Heart left ventricle (tissue), 16 donors: ENCODE results near the gene PHLPP1. TPM values are rescaled to one million over a fixed set of nuclear protein-coding genes. Genes with fewer than 3 reads are reported as not detected.

Experiments used
- ATAC-seq, 4 donors: fragments of 200-7000 bp; cut with Tn5 transposase; one replicate each; pipeline ENCODE4 v1.9.1; 2020 to 2022; ENCODE audit warnings: moderate library complexity in 4 of 4, mild to moderate bottlenecking in 3 of 4, moderate number of reproducible peaks in 1 of 4
- DNase-seq, 5 donors: peaks; one replicate each; pipeline ENCODE4 v3.0.0-alpha.2; 2020
- H3K27ac ChIP-seq, 12 donors: fragments of 200-600 bp; sonication (generic) in 4 of 12; one replicate each; pipeline versions ENCODE4 v1.5.0 to v1.8.0; 2016 to 2022; ENCODE audit warnings: mild to moderate bottlenecking in 2 of 12
- H3K27me3 ChIP-seq, 9 donors: fragments of 200-600 bp; sonication (generic) in 2 of 9; one replicate each; pipeline versions ENCODE4 v1.5.1 to v1.8.0; 2016 to 2022; ENCODE audit warnings: mild to moderate bottlenecking in 3 of 9
- H3K36me3 ChIP-seq, 9 donors: fragments of 200-600 bp; sonication (generic) in 2 of 9; one replicate each; pipeline versions ENCODE4 v1.5.0 to v1.8.0; 2018 to 2022; ENCODE audit warnings: mild to moderate bottlenecking in 2 of 9
- H3K4me1 ChIP-seq, 12 donors: fragments of 200-600 bp; sonication (generic) in 4 of 12; one replicate each; pipeline versions ENCODE4 v1.5.0 to v1.8.0; 2016 to 2022; ENCODE audit warnings: mild to moderate bottlenecking in 3 of 12
- H3K4me3 ChIP-seq, 12 donors: fragments of 200-600 bp; sonication (generic) in 4 of 12; one replicate each; pipeline versions ENCODE4 v1.5.0 to v1.8.0; 2017 to 2022; ENCODE audit warnings: mild to moderate bottlenecking in 9 of 12, moderate library complexity in 4 of 12
- H3K9me3 ChIP-seq, 12 donors: fragments of 200-600 bp; sonication (generic) in 4 of 12; one replicate each; pipeline versions ENCODE4 v1.5.0 to v1.8.0; 2016 to 2022; ENCODE audit warnings: mild to moderate bottlenecking in 1 of 12
- CTCF ChIP-seq, 12 donors: fragments of 200-600 bp; sonication (generic) in 4 of 12; IDR thresholded peaks; one replicate each; pipeline versions ENCODE4 v1.5.0 to v1.8.0; 2018 to 2022; ENCODE audit warnings: antibody characterized with exemption in 12 of 12, mild to moderate bottlenecking in 5 of 12
- POLR2A ChIP-seq, 2 donors: fragments of 450-650 bp; IDR thresholded peaks; one replicate each; pipeline ENCODE4 v1.6.1; 2017; ENCODE audit warnings: antibody characterized with exemption in 2 of 2, mild to moderate bottlenecking in 2 of 2, moderate library complexity in 2 of 2
- WGBS, 4 donors: extraction: QIAGEN DNeasy Blood & Tissue Kit in 2 of 4; methylation state at CpG; one replicate each; pipeline versions ENCODE4 v1.1.5 to v1.1.7; 2013 to 2018; 5-methylcytosine and 5-hydroxymethylcytosine counted together
- intact Hi-C, 10 donors: fragments of 100-400 bp; cut with DNase I; formaldehyde crosslinking; loops; one replicate each; pipeline versions ENCODE4 v1.11.1 to v1.14.2; 2022
- polyA plus RNA-seq, 2 donors: library from polyadenylated mRNA; stranded (reverse); fragments of 200-250 nt; gene quantifications; one replicate each; pipeline ENCODE4 v1.2.3, GENCODE V29; 2013
- total RNA-seq, 9 donors: library from RNA; depleted of rRNA in 2 of 9; stranded (reverse); fragments of >200 nt in 2 of 9; fragmentation: NEBNext Ultra II Directional in 3 of 9; extraction: Animal tissue kit (Norgen Biotek cat#: 25700) in 3 of 9; gene quantifications; one replicate each; pipeline versions ENCODE4 v1.1.0 to v1.2.4, GENCODE V29; 2016 to 2023
- donor health status: ischemic (EF 13 %, LVEDD 7.1; RV severe dilation, severe dysfunction).
- donor health status: healthy with polysubstance abuse.
- donor health status: DM: no; HTN: yes; CAD: no.
- donor health status: DM: no; HTN: no; CAD: no.
- donor health status: ischemic (EF 25% LVEDD 6.9; RV normal size, moderate dysfunction).
- donor health status: ischemic (EF 25% LVEDD 5.7; RV mildly dilated, moderate dysfunction).
- donor health status: healthy.
- donor health status: DM: yes; HTN: yes; CAD: no.
- donor health status: ischemic (EF 35%, LVEDD 5.7; RV mildly dilated, moderate dysfunction).
- donor health status: nonischemic (EF 11% LVEDD 7.7; RV severe dilation, severe dysfunction).
- donor health status: DM: yes; HTN: yes; CAD: no.
- donor health status: PGD.
- donor health status: ischemic (EF 29% LVEDD 5.4; RV normal size, mild dysfunction).
- donor health status: nonischemic (EF 23%, LVEDD 6.1; RV moderate dilation, normal function).

The PHLPP1 gene
- total and polyA plus RNA-seq, 11 donors, result 1.7 to 11.1 (median 6.2) TPM

- H3K27ac ChIP-seq, result no peak overlapping the region
- TF ChIP-seq CTCF (IDR thresholded peaks at IDR 0.05) (no peak), POLR2A (IDR thresholded peaks at IDR 0.05) (no peak)
- H3K9me3 ChIP-seq, result no peaks in the 10 kb centered on the region
- intact Hi-C loops, result no loop called here
- WGBS, 4 donors, result 84 to 91% (median 87%) methylated on average over 4 of the region's 4 CpGs
- peaks cover 0 to 51% (median 27%) of the 10 kb centered on the region in 9 donors for H3K36me3 ChIP-seq
- H3K4me3 ChIP-seq, result no peak overlapping the region
- ATAC-seq (no peak), DNase-seq (no peak)
- H3K4me1 ChIP-seq, result peaks cover 0 to 16% (median 2%) of the 10 kb centered on the region in 12 donors
- no peaks in the 10 kb centered on the region for H3K27me3 ChIP-seq
These were observed 262.2 kb downstream of the PHLPP1 start for GRCh38 chr18:62977512-62977911.

- Histone ChIP-seq H3K9me3 (no peaks in the 10 kb centered on the region), H3K27ac (no peak overlapping the region), H3K27me3 (no peaks in the 10 kb centered on the region), H3K4me3 (no peak overlapping the region), H3K4me1 (peaks cover 0 to 18% (median 3%) of the 10 kb centered on the region in 12 donors), H3K36me3 (peaks cover 0 to 41% (median 20%) of the 10 kb centered on the region in 9 donors)
- no peak for DNase-seq
- 93 to 98% (median 97%) methylated on average over 16 to 42 of the region's 42 CpGs for WGBS, 4 donors
- TF ChIP-seq POLR2A (IDR thresholded peaks at IDR 0.05) (no peak), CTCF (IDR thresholded peaks at IDR 0.05) (no peak)
- intact Hi-C loops, result no loop called here
- ATAC-seq, result no peak
These were observed 263.1 kb downstream of the PHLPP1 start for GRCh38 chr18:62978251-62979049.

GRCh38 chr18:62979176-62979575 lies 263.8 kb downstream of the PHLPP1 start:
- Histone ChIP-seq H3K27ac (no peak overlapping the region), H3K4me1 (peaks cover 0 to 18% (median 3%) of the 10 kb centered on the region in 12 donors), H3K4me3 (no peak overlapping the region), H3K9me3 (no peaks in the 10 kb centered on the region), H3K27me3 (no peaks in the 10 kb centered on the region), H3K36me3 (peaks cover 0 to 40% (median 20%) of the 10 kb centered on the region in 9 donors)
- 79 to 92% (median 88%) methylated on average over 13 of the region's 13 CpGs for WGBS, 4 donors
- intact Hi-C loops, result no loop called here
- ATAC-seq, result peak in 3 of 4 donors; percentile 18 to 52 (median 32)
- no peak for TF ChIP-seq POLR2A (IDR thresholded peaks at IDR 0.05)
- TF ChIP-seq CTCF (IDR thresholded peaks at IDR 0.05), result no peak
- peak in 1 of 5 donors; percentile 55 for DNase-seq

GRCh38 chr18:62979900-62980299 lies 264.6 kb downstream of the PHLPP1 start:
- intact Hi-C loops, result loop anchor here in 2 of 10 donors (5.0 kb wide), 2 partner anchors 268 to 553 kb away; no protein-coding TSS in a partner anchor
- no peaks in the 10 kb centered on the region for H3K9me3 ChIP-seq

More at GRCh38 chr18:62979900-62980299, 264.6 kb downstream of the PHLPP1 start:
- peaks cover 0 to 18% (median 3%) of the 10 kb centered on the region in 12 donors for H3K4me1 ChIP-seq
- no peak for TF ChIP-seq CTCF (IDR thresholded peaks at IDR 0.05)
- TF ChIP-seq POLR2A (IDR thresholded peaks at IDR 0.05), result no peak
- H3K27me3 ChIP-seq, result no peaks in the 10 kb centered on the region
- ATAC-seq (no peak), DNase-seq (no peak)
- no peak overlapping the region for H3K4me3 ChIP-seq
- WGBS, 4 donors, result 60 to 86% (median 70%) methylated on average over 4 of the region's 4 CpGs
- peaks cover 0 to 39% (median 20%) of the 10 kb centered on the region in 9 donors for H3K36me3 ChIP-seq
- H3K27ac ChIP-seq, result no peak overlapping the region
